Stimulated activated CD4-positive, alpha-beta T cell treated with anti-CD3 and anti-CD28 coated beads, Interleukin-12 subunit alpha, Interleukin-12 subunit beta, amount 100 ng/mL, for 24 hours (primary cell): ENCODE results near the gene PRMT1.

Experiments
- DNase-seq, 2 experiments: peaks; one replicate each; pipeline ENCODE4 v3.0.0-alpha.2; 2020; ENCODE audit warnings: low read depth in 2 of 2

PRMT1 gene

GRCh38 chr19:49688531-49689132 is 11.6 kb downstream of the PRMT1 start:
- no peak for DNase-seq

GRCh38 chr19:49689133-49690078 is 12.3 kb downstream of the PRMT1 start, which contains the start of gene ADM5:
Gene ADM5, plus strand, starts transcription at chr19:49689594. Its CDS starts 244 bp downstream, at chr19:49689838.
- DNase-seq: no peak

GRCh38 chr19:49690079-49690655 is 13.1 kb downstream of the PRMT1 start:
- DNase-seq: no peak

GRCh38 chr19:49690656-49691242 is 13.7 kb downstream of the PRMT1 start, which contains the start of gene CPT1C:
Gene CPT1C, plus strand, starts transcription at chr19:49691116. Its CDS starts 1,137 bp downstream, at chr19:49692253.
- DNase-seq: peak in 1 of 2 experiments; percentile 63

- DNase-seq: peak in 1 of 2 experiments; percentile 48
Observed at GRCh38 chr19:49691243-49692146, 14.4 kb downstream of the PRMT1 start.

GRCh38 chr19:49692147-49692506 is 15.1 kb downstream of the PRMT1 start:
- DNase-seq: no peak

- DNase-seq: no peak
Observed at GRCh38 chr19:49696115-49696514, 19.0 kb downstream of the PRMT1 start.

- DNase-seq: no peak
Observed at GRCh38 chr19:49696865-49697264, 19.8 kb downstream of the PRMT1 start.

- no peak for DNase-seq
Observed at GRCh38 chr19:49699364-49699763, 22.3 kb downstream of the PRMT1 start.

- DNase-seq: no peak
Observed at GRCh38 chr19:49700563-49700962, 23.5 kb downstream of the PRMT1 start.

- no peak for DNase-seq
Observed at GRCh38 chr19:49701271-49701786, 24.3 kb downstream of the PRMT1 start.

- DNase-seq: no peak
Observed at GRCh38 chr19:49704888-49705642, 28.0 kb downstream of the PRMT1 start.

GRCh38 chr19:49705919-49706318 is 28.8 kb downstream of the PRMT1 start:
- no peak for DNase-seq

- DNase-seq: no peak
Observed at GRCh38 chr19:49710372-49710951, 33.4 kb downstream of the PRMT1 start.

- no peak for DNase-seq
Observed at GRCh38 chr19:49712397-49712859, 35.4 kb downstream of the PRMT1 start.

GRCh38 chr19:49713236-49713845 is 36.3 kb downstream of the PRMT1 start:
- DNase-seq: no peak

- DNase-seq: no peak
Observed at GRCh38 chr19:49716154-49716553, 39.1 kb downstream of the PRMT1 start.

- no peak for DNase-seq
Observed at GRCh38 chr19:49718511-49718910, 41.4 kb downstream of the PRMT1 start.

GRCh38 chr19:49718991-49719390 is 41.9 kb downstream of the PRMT1 start:
- DNase-seq: no peak
